ENCODE data around the gene LIMCH1.
"Not testable (repeated sequence)": the region's sequence is repeated elsewhere in the genome, so short reads cannot be mapped to it uniquely, and the experiment has no call there.

Gene LIMCH1

GRCh38 chr4:41679991-41680390 lies 142.0 kb downstream of the LIMCH1 start:
- no peak for DNase-seq (ENCODE audit: low read depth in 2 of 2)

DNA sequence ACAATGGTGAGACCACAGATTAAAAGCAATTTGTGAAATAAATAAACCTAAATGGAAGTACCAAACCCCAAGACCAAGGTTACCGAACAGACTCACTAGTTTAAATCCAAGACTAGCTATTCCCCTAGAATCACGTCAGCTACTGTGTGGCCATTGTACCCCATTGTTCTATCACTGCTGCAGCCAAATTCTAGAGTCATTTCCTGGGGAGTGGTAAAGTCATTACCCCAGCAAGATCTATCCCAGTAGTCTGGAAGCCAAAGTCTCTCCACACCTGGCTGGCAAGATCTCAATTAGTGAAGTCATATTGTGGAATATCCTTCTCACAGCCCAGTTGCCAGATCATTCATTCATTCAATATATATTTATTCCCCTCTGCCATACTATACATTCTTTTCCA lies 143.1 kb downstream of the LIMCH1 start:
- DNase-seq (ENCODE audit: low read depth in 2 of 2) = no peak

- DNase-seq (ENCODE audit: low read depth in 2 of 2) = no peak
These were observed 145.4 kb downstream of the LIMCH1 start for GRCh38 chr4:41683326-41683725.

DNA sequence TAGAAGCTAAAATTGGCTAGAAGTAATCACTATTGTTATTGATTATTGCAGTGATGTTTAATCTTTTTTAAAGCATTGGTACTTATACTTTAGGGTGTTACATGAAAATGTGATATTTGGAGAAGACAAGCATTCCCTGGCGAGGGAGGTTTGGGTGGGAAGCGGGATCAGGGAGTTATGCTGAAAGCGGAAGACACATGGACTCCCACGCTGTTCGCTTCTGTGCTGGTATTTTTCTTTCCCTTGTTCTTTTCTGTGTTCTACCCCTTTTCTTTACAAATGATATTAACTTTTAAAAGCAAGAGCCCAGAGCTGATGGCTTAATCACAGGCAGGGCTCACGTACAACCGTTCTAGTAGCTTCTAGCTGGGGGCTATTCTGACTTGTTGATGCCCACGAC lies 148.9 kb downstream of the LIMCH1 start:
- no peak for DNase-seq (ENCODE audit: low read depth in 2 of 2)

- DNase-seq (ENCODE audit: low read depth in 2 of 2) = no peak
These were observed 150.0 kb downstream of the LIMCH1 start for GRCh38 chr4:41687971-41688370.

DNA sequence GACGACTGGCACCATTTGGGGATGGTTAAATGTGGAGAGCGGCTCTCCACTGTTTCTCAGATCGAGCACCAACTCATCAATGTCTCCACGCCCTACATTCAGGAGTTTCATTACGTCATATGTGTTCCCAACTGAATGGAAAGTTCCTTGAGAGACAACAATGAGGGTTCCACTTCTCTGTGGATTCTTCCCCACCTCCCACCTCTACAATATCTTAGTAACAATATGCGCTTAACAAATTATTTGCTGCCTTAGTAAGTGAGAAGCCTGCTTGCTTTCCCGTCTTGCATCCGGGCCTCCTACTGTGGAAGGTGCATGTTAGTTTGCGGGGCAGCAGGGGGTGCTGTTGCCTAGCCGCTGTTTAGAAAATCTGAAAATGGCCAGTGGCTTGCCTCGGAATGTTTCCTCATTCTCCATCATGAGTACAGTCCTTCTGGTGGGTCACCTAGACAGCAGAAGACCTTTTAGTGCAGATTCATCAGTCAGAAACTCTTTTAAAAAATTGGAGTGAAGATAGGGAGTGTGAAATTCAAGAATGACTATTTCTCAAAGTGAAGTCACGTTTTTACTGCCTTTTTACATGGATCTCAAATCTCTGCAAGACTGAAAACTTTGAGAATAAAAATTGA lies 154.9 kb downstream of the LIMCH1 start:
- DNase-seq (ENCODE audit: low read depth in 2 of 2) = peak in 1 of 2 donors; percentile 0

DNA sequence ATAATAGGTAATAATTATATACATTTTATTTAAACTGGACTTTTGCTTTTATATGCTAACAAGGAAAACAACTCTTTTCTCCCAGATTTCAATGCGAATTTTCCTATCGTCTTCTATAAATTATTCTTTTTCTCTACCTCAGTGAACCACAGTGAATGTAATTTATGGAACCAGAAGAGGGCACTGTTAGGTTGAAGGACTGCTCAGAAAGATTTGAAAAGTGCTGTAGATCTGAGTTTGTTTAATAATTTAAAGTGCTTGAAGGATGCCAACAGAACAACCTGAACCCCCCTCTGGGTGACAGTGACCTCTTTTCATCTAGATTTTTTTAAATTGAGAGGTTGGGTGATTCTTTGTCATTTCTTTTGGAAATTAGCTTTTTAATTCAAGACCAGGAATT lies 155.7 kb downstream of the LIMCH1 start:
- DNase-seq (ENCODE audit: low read depth in 2 of 2) = no peak

DNA sequence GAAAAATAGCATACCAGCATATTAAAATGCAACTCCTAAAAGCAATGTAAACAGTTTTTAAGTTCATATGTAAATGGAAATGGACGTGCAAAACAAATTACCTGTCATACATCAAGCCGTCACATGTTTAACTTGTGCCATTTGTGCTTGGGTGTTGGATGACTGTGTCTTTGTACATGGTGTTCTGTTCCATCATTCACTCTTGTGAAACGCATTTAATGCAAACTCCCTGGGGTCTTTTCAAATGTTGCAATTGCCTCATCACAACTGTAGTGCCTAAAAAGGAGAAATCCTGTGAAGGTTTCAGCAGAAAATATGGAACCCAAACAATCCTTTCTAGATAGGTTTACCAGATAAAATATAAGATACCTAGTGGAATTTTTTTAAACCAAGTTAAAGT lies 158.2 kb downstream of the LIMCH1 start:
- DNase-seq (ENCODE audit: low read depth in 2 of 2) = no peak

DNA sequence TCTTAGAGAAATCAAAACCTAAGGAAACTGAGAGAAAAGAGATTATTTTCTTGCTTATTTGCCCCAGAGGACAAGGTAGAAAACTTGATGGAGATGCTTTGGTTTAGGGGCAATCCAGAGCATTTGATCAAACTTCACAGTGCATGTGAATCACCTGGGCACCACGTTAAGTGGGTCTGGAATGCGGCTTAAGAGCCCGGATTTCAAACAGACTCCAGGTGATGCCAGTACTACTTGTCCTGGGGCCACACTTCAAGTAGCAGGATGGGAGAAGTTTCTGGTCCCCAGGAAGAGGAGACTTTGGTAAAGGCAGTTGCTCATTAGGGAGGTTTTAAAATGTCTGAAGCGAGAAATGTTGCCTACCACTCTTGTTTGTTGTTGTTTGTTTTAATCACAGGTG lies 158.8 kb downstream of the LIMCH1 start:
- no peak for DNase-seq (ENCODE audit: low read depth in 2 of 2)

- no peak for DNase-seq (ENCODE audit: low read depth in 2 of 2)
These were observed 164.0 kb downstream of the LIMCH1 start for GRCh38 chr4:41701983-41702382.

DNA sequence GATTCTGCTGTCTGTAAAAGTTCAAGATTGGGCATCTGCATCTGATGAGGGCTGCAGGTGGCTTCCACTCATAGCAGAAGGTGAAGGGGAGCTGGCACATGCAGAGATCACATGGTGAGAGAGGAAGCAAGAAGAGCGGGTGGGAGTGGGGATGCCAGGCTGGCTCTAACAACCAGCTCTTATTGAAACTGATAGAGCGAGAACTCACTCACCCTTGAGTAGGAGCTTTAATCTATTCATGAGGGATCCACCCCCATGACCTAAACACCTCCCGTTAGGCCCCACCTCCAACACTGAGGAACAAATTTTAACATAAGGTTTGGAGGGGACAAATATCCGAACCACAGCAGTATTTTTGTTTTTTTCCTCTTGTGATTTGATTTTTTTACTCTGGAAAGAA lies 164.8 kb downstream of the LIMCH1 start:
- no peak for DNase-seq (ENCODE audit: low read depth in 2 of 2)

GRCh38 chr4:41703785-41704184 lies 165.8 kb downstream of the LIMCH1 start:
- no peak for DNase-seq (ENCODE audit: low read depth in 2 of 2)

- DNase-seq (ENCODE audit: low read depth in 2 of 2) = no peak
These were observed 172.0 kb downstream of the LIMCH1 start for GRCh38 chr4:41709844-41710481.

DNA sequence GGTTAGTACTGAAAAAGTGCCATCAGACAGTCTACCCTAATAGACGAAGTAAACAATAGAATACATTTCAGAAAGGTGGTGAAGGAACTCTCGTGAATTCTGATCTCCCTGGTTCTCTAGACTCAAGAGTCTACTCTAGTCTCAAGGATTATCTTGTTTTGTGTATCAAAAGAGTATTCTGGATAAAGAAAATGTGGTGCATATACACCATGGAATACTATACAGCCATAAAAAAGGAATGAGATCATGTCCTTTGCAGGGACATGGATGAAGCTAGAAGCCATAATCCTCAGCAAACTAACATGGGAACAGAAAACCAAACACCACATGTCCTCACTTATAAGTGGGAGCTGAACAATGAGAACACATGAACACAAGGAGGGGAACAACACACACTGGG lies 173.7 kb downstream of the LIMCH1 start:
- DNase-seq (ENCODE audit: low read depth in 2 of 2) = not testable (repeated sequence)

DNA sequence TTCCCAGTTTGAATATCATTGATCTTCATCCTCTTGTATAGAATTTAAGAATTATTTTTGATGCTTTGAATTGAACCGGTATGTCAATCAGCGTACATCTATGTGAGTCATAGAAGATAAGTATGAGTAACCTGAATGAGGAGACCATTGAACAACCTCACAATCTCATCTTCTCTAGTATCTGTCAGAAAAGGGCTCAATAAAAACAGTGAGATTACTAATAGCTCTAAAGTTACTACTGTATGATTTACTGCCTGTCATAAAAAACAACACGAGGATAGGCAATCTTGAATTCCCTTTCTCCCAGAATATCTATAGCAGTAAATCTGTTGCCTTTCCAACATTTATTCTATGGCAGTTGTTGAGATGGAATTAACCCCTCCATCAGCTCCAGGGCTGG lies 174.5 kb downstream of the LIMCH1 start:
- DNase-seq (ENCODE audit: low read depth in 2 of 2) = no peak

- no peak for DNase-seq (ENCODE audit: low read depth in 2 of 2)
These were observed 175.8 kb downstream of the LIMCH1 start for GRCh38 chr4:41713768-41714167.

- no peak for DNase-seq (ENCODE audit: low read depth in 2 of 2)
These were observed 176.5 kb downstream of the LIMCH1 start for GRCh38 chr4:41714364-41715000.

- DNase-seq (ENCODE audit: low read depth in 2 of 2) = no peak
These were observed 177.2 kb downstream of the LIMCH1 start for GRCh38 chr4:41715155-41715554.

GRCh38 chr4:41718907-41719306 lies 180.9 kb downstream of the LIMCH1 start:
- DNase-seq (ENCODE audit: low read depth in 2 of 2) = no peak

DNA sequence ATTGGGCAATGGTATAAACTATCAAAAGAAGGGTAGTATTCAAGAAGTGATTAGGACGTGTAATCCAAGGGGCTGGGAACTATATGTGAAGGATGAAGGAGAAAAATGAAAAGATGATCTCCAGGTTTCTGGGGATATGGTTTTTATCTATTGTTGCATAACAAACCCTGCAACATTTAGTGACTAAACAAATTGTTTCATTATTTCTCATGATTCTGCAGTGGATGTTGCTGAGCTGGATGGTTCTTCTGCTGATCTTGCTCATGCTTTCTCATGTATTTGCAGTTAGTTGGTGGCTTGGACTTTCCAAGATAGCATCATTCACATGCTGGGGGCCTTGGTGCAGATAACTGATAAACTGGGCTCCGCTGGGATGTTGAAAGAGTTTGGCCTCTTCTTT lies 181.5 kb downstream of the LIMCH1 start:
- DNase-seq (ENCODE audit: low read depth in 2 of 2) = no peak

DNA sequence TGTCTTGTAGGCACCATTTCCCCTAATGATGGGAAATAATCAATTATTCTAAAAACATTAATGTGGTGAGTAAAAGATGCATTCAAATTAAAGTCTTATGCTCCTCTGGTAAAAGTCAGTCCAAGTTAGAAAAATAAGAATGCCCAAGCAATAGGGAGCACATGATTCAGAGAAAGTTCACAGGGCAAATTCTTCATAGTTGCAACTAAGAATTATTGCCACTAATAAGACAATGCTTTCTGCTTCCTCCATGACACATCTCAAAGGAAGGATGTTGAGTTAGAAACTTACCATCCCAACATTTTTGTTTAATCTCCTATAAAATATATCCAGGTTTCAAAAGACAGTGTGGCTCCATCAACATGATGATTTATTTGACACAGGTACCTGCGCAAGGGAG lies 184.2 kb downstream of the LIMCH1 start:
- no peak for DNase-seq (ENCODE audit: low read depth in 2 of 2)

DNA sequence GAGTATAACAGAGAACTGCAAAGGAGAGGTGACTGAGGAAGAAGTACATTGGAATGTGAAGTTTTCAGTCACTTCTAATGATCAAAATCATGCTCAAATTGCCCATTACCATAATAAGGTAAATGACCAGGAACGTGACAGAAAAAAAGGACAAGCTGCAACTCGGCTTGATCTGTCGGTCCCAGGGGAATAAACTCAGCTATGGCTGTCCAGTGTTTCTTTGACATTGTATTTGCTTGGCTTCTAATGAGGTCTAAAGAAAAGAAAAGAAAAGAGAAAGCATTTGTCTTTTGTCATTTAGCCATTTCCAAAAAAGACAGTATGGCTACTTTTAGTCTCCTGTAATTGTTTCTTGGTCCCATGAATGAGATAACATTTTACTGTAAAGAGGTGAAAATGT lies 185.3 kb downstream of the LIMCH1 start:
- no peak for DNase-seq (ENCODE audit: low read depth in 2 of 2)

GRCh38 chr4:41725254-41725653 lies 187.3 kb downstream of the LIMCH1 start:
- DNase-seq (ENCODE audit: low read depth in 2 of 2) = no peak
